Loucy (cell line): Measurements from ENCODE around the gene MX2.
"Not testable (repeated sequence)": the region's sequence is repeated elsewhere in the genome, so short reads cannot be mapped to it uniquely, and the experiment has no call there.

Experiments
- H2AFZ ChIP-seq: fragments of 200-600 bp; sonication (generic); 2 replicates; pipeline ENCODE4 v1.6.0; 2016; ENCODE audit warnings: antibody characterized with exemption, mild to moderate bottlenecking, low read length, moderate library complexity
- H3F3A ChIP-seq: fragments of 200-600 bp; 2 replicates; pipeline ENCODE4 v1.6.0; 2016; ENCODE audit warnings: antibody characterized with exemption, low read depth, mild to moderate bottlenecking
- H3K27me3 ChIP-seq: fragments of 200-600 bp; sonication (generic); 2 replicates; pipeline ENCODE4 v1.6.1; 2014; ENCODE audit warnings: low read length, mild to moderate bottlenecking; ENCODE audit not compliant: insufficient read depth, poor library complexity, severe bottlenecking
- H3K36me3 ChIP-seq: fragments of 200-600 bp; sonication (generic); 2 replicates; pipeline ENCODE4 v1.6.1; 2016; ENCODE audit warnings: low read length; ENCODE audit not compliant: insufficient read depth
- H3K4me1 ChIP-seq: fragments of 200-600 bp; sonication (generic); 2 replicates; pipeline ENCODE4 v1.5.1; 2014; ENCODE audit warnings: low read length, mild to moderate bottlenecking; ENCODE audit not compliant: insufficient read depth, poor library complexity, severe bottlenecking
- H3K4me2 ChIP-seq: fragments of 200-600 bp; sonication (generic); 2 replicates; pipeline ENCODE4 v1.6.0; 2014; ENCODE audit warnings: antibody characterized with exemption, low read length, low read depth, mild to moderate bottlenecking; ENCODE audit not compliant: poor library complexity, severe bottlenecking
- H3K4me3 ChIP-seq: fragments of 200-600 bp; sonication (generic); 2 replicates; pipeline ENCODE4 v1.5.1; 2014; ENCODE audit warnings: low read length, mild to moderate bottlenecking, mixed read lengths; ENCODE audit not compliant: poor library complexity, severe bottlenecking
- H3K79me2 ChIP-seq: fragments of 200-600 bp; sonication (generic); 2 replicates; pipeline ENCODE4 v1.6.1; 2014; ENCODE audit warnings: low read length; ENCODE audit not compliant: insufficient read depth
- H3K9ac ChIP-seq: fragments of 200-600 bp; sonication (generic); 2 replicates; pipeline ENCODE4 v1.6.0; 2014; ENCODE audit warnings: mild to moderate bottlenecking, low read depth, low read length, moderate library complexity; ENCODE audit not compliant: poor library complexity, severe bottlenecking
- H3K9me2 ChIP-seq: fragments of 200-600 bp; sonication (generic); replicated peaks from 2 replicates; pipeline ENCODE4 v1.6.1; 2016; ENCODE audit warnings: low read depth, low read length, mixed read lengths
- H3K9me3 ChIP-seq: fragments of 200-600 bp; sonication (generic); 2 replicates; pipeline ENCODE4 v1.6.1; 2014; ENCODE audit warnings: mild to moderate bottlenecking, antibody characterized with exemption, low read length, low read depth; ENCODE audit not compliant: insufficient read depth
- H4K20me1 ChIP-seq: fragments of 200-600 bp; sonication (generic); 2 replicates; pipeline ENCODE4 v1.6.0; 2014; ENCODE audit warnings: antibody characterized with exemption, low read length, mild to moderate bottlenecking; ENCODE audit not compliant: insufficient read depth, poor library complexity, severe bottlenecking
- EZH2phosphoT487 ChIP-seq: fragments of 200-600 bp; IDR thresholded peaks from 2 replicates; pipeline ENCODE4 v1.6.1; 2018; ENCODE audit warnings: antibody characterized with exemption, mild to moderate bottlenecking, moderate library complexity, borderline replicate concordance
- TF ChIP-seq, protein P1 (sequence below): fragments of 200-600 bp; sonication (generic); conservative IDR thresholded peaks from 2 replicates; pipeline ENCODE4 v1.5.1; 2014; ENCODE audit warnings: mild to moderate bottlenecking, antibody characterized with exemption, low read length

MX2 gene

DNA sequence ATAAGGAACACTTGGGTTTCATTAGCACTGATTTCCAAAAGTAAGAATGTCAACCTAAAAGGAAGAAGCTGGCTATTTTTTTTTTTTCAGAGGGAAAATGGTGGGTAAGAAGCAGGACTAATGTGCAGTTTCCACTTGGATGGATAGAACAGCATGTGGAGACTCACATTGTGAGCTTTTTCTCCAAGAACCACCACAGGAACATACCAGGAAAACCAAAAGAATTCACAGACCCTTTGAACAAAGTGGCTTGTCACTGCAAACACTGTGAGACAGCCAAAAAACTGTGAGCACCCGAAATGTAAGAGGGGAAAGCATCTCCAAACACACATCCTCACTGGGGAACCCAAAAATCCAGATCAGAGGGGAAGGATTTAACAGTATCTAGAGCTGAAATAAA lies 48.5 kb downstream of the MX2 start:
- Histone ChIP-seq H3K4me2 (no peak overlapping the region), H3K4me3 (no peak overlapping the region), H4K20me1 (no peaks in the 10 kb centered on the region), H2AFZ (no peak overlapping the region), H3K79me2 (no peaks in the 10 kb centered on the region), H3K9ac (no peak overlapping the region), H3F3A (no peaks in the 10 kb centered on the region), H3K4me1 (no peaks in the 10 kb centered on the region), H3K9me3 (0 out of 2 replicates have a peak, but pooled peaks cover 5% of the 10 kb centered on the region), H3K9me2 (no peaks in the 10 kb centered on the region), H3K27me3 (no peaks in the 10 kb centered on the region), H3K36me3 (peaks cover 31% of the 10 kb centered on the region; the same call in 1 of the 2 replicates)
- TF ChIP-seq, protein P1, sequence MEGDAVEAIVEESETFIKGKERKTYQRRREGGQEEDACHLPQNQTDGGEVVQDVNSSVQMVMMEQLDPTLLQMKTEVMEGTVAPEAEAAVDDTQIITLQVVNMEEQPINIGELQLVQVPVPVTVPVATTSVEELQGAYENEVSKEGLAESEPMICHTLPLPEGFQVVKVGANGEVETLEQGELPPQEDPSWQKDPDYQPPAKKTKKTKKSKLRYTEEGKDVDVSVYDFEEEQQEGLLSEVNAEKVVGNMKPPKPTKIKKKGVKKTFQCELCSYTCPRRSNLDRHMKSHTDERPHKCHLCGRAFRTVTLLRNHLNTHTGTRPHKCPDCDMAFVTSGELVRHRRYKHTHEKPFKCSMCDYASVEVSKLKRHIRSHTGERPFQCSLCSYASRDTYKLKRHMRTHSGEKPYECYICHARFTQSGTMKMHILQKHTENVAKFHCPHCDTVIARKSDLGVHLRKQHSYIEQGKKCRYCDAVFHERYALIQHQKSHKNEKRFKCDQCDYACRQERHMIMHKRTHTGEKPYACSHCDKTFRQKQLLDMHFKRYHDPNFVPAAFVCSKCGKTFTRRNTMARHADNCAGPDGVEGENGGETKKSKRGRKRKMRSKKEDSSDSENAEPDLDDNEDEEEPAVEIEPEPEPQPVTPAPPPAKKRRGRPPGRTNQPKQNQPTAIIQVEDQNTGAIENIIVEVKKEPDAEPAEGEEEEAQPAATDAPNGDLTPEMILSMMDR, result no peak

DNA sequence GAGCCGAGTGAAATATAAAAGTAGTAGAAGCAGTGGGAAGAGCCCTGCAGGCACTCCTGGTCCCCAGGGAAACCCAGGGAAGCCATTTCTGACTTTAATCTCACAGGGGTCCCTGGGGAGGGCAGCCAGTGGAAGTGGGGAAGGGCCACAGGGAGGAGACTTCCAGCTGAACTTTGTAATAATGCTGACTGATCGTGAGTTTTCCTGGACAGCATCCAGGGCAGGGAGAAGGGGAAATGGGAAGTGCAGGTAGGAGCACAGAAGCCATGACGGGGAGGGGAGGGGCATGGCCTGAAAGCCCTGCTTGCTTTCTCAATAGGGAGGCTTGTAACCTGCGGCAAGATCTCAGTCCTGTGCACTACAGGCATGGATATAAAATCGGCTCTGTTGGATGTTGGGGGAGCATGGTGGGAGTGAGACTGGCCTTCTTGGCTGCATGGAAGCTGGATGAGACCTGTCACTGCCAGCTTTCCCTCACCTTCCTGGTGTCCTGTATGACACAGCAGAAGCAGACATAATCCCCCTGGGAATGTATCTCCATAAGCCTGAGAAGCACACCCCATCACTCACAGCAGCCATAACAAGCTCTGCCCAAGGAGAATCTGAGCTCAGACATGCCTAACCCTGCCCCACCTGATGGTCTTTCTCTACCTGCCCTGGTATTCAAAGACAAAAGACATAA lies 49.1 kb downstream of the MX2 start:
- Histone ChIP-seq H3K9me3 (0 out of 2 replicates have a peak, but pooled peaks cover 5% of the 10 kb centered on the region), H3K9me2 (no peaks in the 10 kb centered on the region), H3K36me3 (peaks cover 31% of the 10 kb centered on the region; the same call in 1 of the 2 replicates), H4K20me1 (no peaks in the 10 kb centered on the region), H3K4me1 (no peaks in the 10 kb centered on the region), H3K4me3 (no peak overlapping the region), H3K4me2 (no peak overlapping the region), H2AFZ (no peak overlapping the region), H3F3A (no peaks in the 10 kb centered on the region), H3K27me3 (no peaks in the 10 kb centered on the region), H3K79me2 (no peaks in the 10 kb centered on the region), H3K9ac (no peak overlapping the region)
- no peak for TF ChIP-seq EZH2phosphoT487
- TF ChIP-seq, protein P1, result no peak

DNA sequence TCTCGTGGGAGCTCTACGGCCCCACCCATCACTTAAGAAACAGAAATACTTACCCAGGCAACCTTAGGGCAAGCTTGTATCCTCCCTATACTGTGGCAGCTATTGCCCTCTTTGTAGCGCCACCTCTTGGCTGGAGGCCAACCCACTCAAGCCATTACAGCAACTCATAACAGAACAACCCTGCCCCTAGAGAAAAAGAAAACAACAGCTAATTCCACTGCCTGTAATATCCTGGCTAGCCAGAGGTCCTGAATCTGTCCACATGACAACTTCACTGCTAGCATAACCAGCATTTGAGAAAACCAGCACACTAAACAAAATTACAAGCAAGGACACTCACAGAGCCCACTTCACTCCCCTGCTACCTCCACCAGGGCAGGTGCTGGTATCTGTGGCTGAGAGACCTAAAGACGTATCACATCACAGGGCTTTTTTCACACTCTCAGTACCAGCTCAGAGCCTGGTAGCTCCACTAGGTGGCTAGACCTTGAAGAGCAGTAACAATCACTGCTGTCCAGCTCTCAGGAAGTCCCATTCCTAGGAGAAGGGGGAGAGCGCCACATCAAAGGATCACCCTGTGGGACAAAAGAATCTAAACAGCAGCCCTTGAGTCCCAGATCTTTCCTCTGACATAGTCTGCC lies 49.7 kb downstream of the MX2 start:
- TF ChIP-seq EZH2phosphoT487, result no peak
- TF ChIP-seq, protein P1, result peak; percentile 30
- Histone ChIP-seq H3K4me3 (no peak overlapping the region), H3F3A (no peaks in the 10 kb centered on the region), H4K20me1 (no peaks in the 10 kb centered on the region), H3K36me3 (peaks cover 31% of the 10 kb centered on the region; the same call in 1 of the 2 replicates), H3K27me3 (no peaks in the 10 kb centered on the region), H3K9ac (no peak overlapping the region), H2AFZ (no peak overlapping the region), H3K79me2 (no peaks in the 10 kb centered on the region), H3K9me2 (no peaks in the 10 kb centered on the region), H3K4me2 (no peak overlapping the region), H3K4me1 (no peaks in the 10 kb centered on the region), H3K9me3 (0 out of 2 replicates have a peak, but pooled peaks cover 5% of the 10 kb centered on the region)

DNA sequence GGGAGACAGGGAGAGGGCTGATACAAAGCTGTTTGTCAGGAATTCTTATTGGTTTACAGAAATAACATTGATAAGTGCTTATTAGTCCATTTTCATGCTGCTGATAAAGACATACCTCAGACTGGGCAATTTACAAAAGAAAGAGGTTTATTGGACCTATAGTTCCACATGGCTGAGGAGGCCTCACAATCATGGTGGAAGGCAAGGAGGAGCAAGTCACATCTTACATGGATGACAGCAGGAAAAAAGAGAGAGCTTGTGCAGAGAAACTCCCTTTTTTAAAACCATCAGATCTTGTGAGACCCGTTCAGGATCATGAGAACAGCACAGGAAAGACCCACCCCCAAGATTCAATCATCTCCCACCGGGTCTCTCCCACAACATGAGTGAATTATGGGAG lies 55.7 kb downstream of the MX2 start:
- not testable (repeated sequence) for H3K4me3 ChIP-seq, H3K4me1 ChIP-seq, H3F3A ChIP-seq, H3K9me2 ChIP-seq, H2AFZ ChIP-seq, H3K27me3 ChIP-seq, H3K79me2 ChIP-seq, H3K4me2 ChIP-seq, H3K9me3 ChIP-seq, H4K20me1 ChIP-seq, H3K36me3 ChIP-seq, H3K9ac ChIP-seq
